WTC11 (cell line): ENCODE results near the gene MTSS2.

ENCODE experiments used
- ELF4 ChIP-seq: sonication (generic); formaldehyde crosslinking; IDR thresholded peaks from 2 replicates; pipeline ENCODE4 v1.8.1; 2022; ENCODE audit warnings: low read depth, mild to moderate bottlenecking, moderate library complexity, missing genetic modification reagents
- ESRRA ChIP-seq: sonication (generic); formaldehyde crosslinking; IDR thresholded peaks from 2 replicates; pipeline ENCODE4 v1.8.1; 2022; ENCODE audit warnings: mild to moderate bottlenecking, missing genetic modification reagents, borderline replicate concordance
- FOXJ3 ChIP-seq: sonication (generic); formaldehyde crosslinking; IDR thresholded peaks from 2 replicates; pipeline ENCODE4 v1.9.0; 2021; ENCODE audit warnings: missing genetic modification reagents, mild to moderate bottlenecking, borderline replicate concordance
- FOXP1 ChIP-seq: sonication (generic); formaldehyde crosslinking; IDR thresholded peaks from 2 replicates; pipeline ENCODE4 v1.8.0; 2022; ENCODE audit warnings: missing genetic modification reagents, mild to moderate bottlenecking, moderate library complexity, borderline replicate concordance
- PREB ChIP-seq: sonication (generic); formaldehyde crosslinking; IDR thresholded peaks from 2 replicates; pipeline ENCODE4 v1.8.1; 2022; ENCODE audit warnings: mild to moderate bottlenecking, missing genetic modification reagents, moderate library complexity, borderline replicate concordance
- TCF7 ChIP-seq: sonication (generic); formaldehyde crosslinking; IDR thresholded peaks from 2 replicates; pipeline ENCODE4 v1.8.0; 2022; ENCODE audit warnings: mild to moderate bottlenecking, low read depth, missing genetic modification reagents, moderate library complexity
- ZNF219 ChIP-seq: sonication (generic); formaldehyde crosslinking; IDR thresholded peaks from 2 replicates; pipeline ENCODE4 v1.8.0; 2023; ENCODE audit warnings: missing genetic modification reagents, mild to moderate bottlenecking, borderline replicate concordance
- TF ChIP-seq, protein P1 (sequence below): fragments of 200-600 bp; IDR thresholded peaks from 2 replicates; pipeline ENCODE4 v1.8.0; 2022; ENCODE audit warnings: antibody characterized with exemption
- TF ChIP-seq, protein P2 (sequence below): sonication (generic); formaldehyde crosslinking; IDR thresholded peaks from 2 replicates; pipeline ENCODE4 v1.8.1; 2023; ENCODE audit warnings: mild to moderate bottlenecking, missing genetic modification reagents, moderate library complexity

DNA sequence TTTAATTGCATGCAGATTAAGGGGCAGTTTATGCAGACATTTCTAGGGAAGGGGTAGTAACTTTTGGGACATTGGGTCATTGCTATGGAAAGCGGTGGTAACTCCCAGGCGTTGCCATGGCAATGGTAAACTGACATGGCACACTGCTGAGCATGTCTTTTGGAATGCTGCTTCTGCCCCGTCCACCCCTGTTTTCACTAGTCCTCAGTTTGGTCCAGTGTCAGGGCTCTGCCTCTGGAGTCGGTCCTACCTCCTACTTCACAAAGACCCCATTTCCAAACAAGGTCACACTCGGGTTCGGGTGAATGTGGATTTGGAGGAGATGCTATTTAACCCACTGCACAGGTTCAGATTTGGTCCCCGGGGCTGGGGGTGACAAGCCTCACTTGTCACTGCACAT is 36.6 kb downstream of the MTSS2 start:
- no peak for TF ChIP-seq PREB (CRISPR knock-in tag)
- TF ChIP-seq ELF4 (CRISPR knock-in tag) = no peak
- TF ChIP-seq, protein P1, sequence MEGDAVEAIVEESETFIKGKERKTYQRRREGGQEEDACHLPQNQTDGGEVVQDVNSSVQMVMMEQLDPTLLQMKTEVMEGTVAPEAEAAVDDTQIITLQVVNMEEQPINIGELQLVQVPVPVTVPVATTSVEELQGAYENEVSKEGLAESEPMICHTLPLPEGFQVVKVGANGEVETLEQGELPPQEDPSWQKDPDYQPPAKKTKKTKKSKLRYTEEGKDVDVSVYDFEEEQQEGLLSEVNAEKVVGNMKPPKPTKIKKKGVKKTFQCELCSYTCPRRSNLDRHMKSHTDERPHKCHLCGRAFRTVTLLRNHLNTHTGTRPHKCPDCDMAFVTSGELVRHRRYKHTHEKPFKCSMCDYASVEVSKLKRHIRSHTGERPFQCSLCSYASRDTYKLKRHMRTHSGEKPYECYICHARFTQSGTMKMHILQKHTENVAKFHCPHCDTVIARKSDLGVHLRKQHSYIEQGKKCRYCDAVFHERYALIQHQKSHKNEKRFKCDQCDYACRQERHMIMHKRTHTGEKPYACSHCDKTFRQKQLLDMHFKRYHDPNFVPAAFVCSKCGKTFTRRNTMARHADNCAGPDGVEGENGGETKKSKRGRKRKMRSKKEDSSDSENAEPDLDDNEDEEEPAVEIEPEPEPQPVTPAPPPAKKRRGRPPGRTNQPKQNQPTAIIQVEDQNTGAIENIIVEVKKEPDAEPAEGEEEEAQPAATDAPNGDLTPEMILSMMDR = no peak
- TF ChIP-seq FOXP1 (CRISPR knock-in tag) = no peak
- no peak for TF ChIP-seq TCF7 (CRISPR knock-in tag)
- TF ChIP-seq, protein P2, sequence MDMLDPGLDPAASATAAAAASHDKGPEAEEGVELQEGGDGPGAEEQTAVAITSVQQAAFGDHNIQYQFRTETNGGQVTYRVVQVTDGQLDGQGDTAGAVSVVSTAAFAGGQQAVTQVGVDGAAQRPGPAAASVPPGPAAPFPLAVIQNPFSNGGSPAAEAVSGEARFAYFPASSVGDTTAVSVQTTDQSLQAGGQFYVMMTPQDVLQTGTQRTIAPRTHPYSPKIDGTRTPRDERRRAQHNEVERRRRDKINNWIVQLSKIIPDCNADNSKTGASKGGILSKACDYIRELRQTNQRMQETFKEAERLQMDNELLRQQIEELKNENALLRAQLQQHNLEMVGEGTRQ = no peak
- TF ChIP-seq FOXJ3 (CRISPR knock-in tag) = no peak
- no peak for TF ChIP-seq ZNF219
- TF ChIP-seq ESRRA (CRISPR knock-in tag) = no peak
